ENCODE measurements around the gene CCR6.
"Not testable (repeated sequence)": the region's sequence is repeated elsewhere in the genome, so short reads cannot be mapped to it uniquely, and the experiment has no call there.

Gene CCR6

GRCh38 chr6:167145461-167145860, 22.6 kb downstream of the CCR6 start:
- no peak for DNase-seq

- DNase-seq = no peak
Measured at GRCh38 chr6:167146135-167146534, 23.2 kb downstream of the CCR6 start.

- no peak for DNase-seq
Measured at GRCh38 chr6:167146977-167147376, 24.1 kb downstream of the CCR6 start.

GRCh38 chr6:167148021-167148420, 25.1 kb downstream of the CCR6 start:
- DNase-seq = no peak

GRCh38 chr6:167148997-167149396, 26.1 kb downstream of the CCR6 start:
- no peak for DNase-seq

- no peak for DNase-seq
Measured at GRCh38 chr6:167150941-167151549, 28.1 kb downstream of the CCR6 start.

- DNase-seq = no peak
Measured at GRCh38 chr6:167151648-167152047, 28.8 kb downstream of the CCR6 start.

- peak in 1 of 2 donors; percentile 36 for DNase-seq
Measured at GRCh38 chr6:167152862-167153261, 30.0 kb downstream of the CCR6 start.

GRCh38 chr6:167153521-167153959, 30.6 kb downstream of the CCR6 start:
- DNase-seq = peak; percentile 22 to 57

GRCh38 chr6:167154291-167154690, 31.4 kb downstream of the CCR6 start:
- DNase-seq = no peak

- DNase-seq = no peak
Measured at GRCh38 chr6:167154895-167155294, 32.0 kb downstream of the CCR6 start.

GRCh38 chr6:167157414-167157813, 34.5 kb downstream of the CCR6 start:
- no peak for DNase-seq

GRCh38 chr6:167157863-167158262, 35.0 kb downstream of the CCR6 start, which contains the start of gene GPR31:
TSS of gene GPR31 (minus strand) at chr6:167157980. CDS start at chr6:167157831, 149 bp downstream.
- no peak for DNase-seq

GRCh38 chr6:167161851-167162467, 39.1 kb downstream of the CCR6 start:
- no peak for DNase-seq

- no peak for DNase-seq
Measured at GRCh38 chr6:167162591-167162990, 39.7 kb downstream of the CCR6 start.

GRCh38 chr6:167163476-167164011, 40.6 kb downstream of the CCR6 start:
- DNase-seq = no peak

GRCh38 chr6:167164261-167164660, 41.4 kb downstream of the CCR6 start:
- no peak for DNase-seq

GRCh38 chr6:167165858-167166471, 43.1 kb downstream of the CCR6 start:
- DNase-seq = no peak

GRCh38 chr6:167167699-167168098, 44.8 kb downstream of the CCR6 start:
- not testable (repeated sequence) for DNase-seq

GRCh38 chr6:167168296-167168695, 45.4 kb downstream of the CCR6 start:
- not testable (repeated sequence) for DNase-seq

- not testable (repeated sequence) for DNase-seq
Measured at GRCh38 chr6:167169867-167170266, 47.0 kb downstream of the CCR6 start.

GRCh38 chr6:167171300-167171699, 48.4 kb downstream of the CCR6 start:
- DNase-seq = not testable (repeated sequence)

GRCh38 chr6:167172011-167172410, 49.1 kb downstream of the CCR6 start:
- DNase-seq = not testable (repeated sequence)

GRCh38 chr6:167177271-167177670, 54.4 kb downstream of the CCR6 start:
- DNase-seq = not testable (repeated sequence)
